NCI-H2227 treated with DMSO at 0.1 percent for 48 hours (cell line): ENCODE measurements around the gene WDR73.
"Not testable (repeated sequence)": the region's sequence is repeated elsewhere in the genome, so short reads cannot be mapped to it uniquely, and the experiment has no call there.

Experiments used
- DNase-seq: peaks from one replicate; lab custom pipeline; 2025; lab: John Stamatoyannopoulos, UW

The WDR73 gene

GRCh38 chr15:84653910-84654688, at the start of gene WDR73:
WDR73 (minus strand) TSS chr15:84654283; CDS start chr15:84654274, 9 bp downstream.
- peak; percentile 77 for DNase-seq

DNA sequence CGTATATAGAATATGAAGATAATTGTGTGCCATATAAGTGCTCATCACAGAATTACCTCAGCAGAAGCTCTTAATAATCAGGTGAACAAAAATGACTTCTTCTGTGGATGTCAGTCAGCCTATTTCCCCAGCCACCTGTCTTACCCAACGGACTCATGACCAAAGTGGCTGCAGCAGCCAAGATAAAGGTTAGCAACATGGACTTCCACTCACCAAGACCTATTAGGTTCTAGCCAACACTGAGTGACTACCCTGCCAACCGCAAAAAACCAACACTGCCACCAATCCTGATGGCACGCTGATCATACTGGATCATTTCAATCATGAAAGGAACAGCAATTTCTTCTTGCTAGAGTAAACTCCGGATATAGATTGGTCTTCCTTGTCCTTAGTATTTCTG, 49.7 kb upstream of the WDR73 start:
- no peak for DNase-seq

GRCh38 chr15:84702961-84703482, 48.9 kb upstream of the WDR73 start:
- DNase-seq = no peak

GRCh38 chr15:84699538-84700191, 45.6 kb upstream of the WDR73 start:
- DNase-seq = no peak

GRCh38 chr15:84697236-84697990, 43.3 kb upstream of the WDR73 start:
- DNase-seq = no peak

DNA sequence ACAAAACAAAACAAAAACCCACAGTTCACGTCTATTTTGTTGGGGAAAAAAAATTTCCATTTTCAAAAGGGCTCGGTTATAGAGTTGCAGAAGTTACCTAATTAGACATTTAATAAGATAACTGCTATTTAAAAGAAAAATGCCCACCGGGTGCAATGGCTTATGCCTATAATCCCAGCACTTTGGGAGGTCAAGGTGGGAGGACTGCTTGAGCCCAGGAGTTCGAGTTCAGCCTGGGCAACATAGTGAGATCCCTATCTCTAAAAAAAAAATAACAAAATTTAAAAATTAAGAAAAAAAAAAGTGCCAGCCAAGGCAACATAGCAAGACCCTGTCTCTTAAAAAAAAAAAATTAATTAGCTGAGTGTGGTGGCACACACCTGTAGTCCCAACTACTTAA, 42.7 kb upstream of the WDR73 start:
- no peak for DNase-seq

DNA sequence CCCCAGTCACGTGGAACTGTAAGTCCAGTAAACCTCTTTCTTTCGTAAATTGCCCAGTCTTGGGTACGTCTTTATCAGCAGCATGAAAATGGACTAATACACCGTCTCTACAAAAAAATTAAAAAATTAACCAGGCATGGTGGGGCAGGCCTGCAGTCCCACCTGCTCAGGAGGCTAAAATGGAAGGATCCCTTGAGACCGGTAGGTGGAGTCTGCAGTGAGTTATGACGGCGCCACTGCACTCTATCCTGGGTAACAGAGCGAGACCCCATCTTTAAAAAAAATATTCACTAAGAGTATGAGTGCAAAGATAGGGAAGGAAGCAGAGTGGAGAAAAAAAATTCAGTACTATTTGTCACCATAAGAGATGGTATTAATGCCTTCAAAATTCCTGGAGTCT, 36.3 kb upstream of the WDR73 start:
- DNase-seq = no peak

- no peak for DNase-seq
Measured at GRCh38 chr15:84689858-84690257, 35.8 kb upstream of the WDR73 start.

- not testable (repeated sequence) for DNase-seq
Measured at GRCh38 chr15:84686446-84686845, 32.4 kb upstream of the WDR73 start.

- DNase-seq = no peak
Measured at GRCh38 chr15:84685304-84685703, 31.2 kb upstream of the WDR73 start.

DNA sequence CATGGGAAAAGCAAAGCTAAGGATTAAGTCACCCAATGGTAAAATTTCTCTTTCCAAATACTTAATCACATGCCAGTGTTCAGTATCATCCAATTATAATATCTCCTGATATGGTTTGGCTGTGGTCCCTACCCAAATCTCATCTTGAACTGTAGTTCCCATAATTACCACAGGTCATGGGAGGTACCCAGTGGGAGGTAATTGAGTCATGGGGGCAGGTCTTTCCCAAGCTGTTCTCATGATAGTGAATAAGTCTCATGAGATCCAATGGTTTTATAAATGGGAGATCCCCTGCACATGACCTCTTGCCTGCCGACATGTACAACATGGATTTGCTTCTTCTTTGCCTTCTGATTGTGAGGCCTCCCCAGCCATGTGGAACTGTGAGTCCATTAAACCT, 30.0 kb upstream of the WDR73 start:
- no peak for DNase-seq

DNA sequence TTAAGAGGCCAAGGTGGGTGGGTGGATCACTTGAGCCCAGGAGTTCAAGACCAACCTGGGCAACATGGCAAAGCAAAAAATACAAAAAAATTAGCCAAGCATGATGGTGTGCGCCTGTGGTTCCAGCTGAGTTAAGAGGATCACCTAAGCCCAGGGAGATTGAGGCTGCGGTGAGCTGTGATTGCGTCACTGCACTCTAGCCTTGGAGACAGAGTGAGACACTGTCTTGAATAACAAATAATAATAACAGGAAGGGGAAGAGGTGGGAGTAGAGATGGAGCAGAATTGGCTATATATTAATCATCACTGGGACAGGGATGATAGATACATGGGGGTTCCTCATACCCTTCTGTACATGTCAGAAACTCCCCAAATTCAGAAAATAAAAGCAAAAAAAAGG, 27.7 kb upstream of the WDR73 start:
- no peak for DNase-seq

DNA sequence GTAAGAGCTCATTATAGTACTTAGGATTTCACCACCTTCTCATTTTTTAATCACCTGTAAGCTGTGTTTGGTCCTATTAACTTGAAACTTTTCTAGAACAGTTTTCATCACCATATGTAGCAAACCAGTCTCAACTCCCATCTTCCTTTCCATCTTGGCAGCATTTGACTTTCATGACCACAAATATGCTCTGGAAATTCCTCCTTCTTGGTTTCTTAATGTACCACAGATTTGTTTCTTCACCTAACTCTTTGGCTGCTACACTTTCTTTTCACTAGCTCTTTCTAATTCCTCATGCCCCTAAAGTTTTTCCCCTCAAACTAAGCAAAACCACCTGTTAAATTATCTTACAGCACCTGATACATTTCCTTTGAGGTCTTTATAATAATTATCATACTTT, 17.1 kb upstream of the WDR73 start:
- no peak for DNase-seq

- no peak for DNase-seq
Measured at GRCh38 chr15:84669726-84670125, 15.6 kb upstream of the WDR73 start.

DNA sequence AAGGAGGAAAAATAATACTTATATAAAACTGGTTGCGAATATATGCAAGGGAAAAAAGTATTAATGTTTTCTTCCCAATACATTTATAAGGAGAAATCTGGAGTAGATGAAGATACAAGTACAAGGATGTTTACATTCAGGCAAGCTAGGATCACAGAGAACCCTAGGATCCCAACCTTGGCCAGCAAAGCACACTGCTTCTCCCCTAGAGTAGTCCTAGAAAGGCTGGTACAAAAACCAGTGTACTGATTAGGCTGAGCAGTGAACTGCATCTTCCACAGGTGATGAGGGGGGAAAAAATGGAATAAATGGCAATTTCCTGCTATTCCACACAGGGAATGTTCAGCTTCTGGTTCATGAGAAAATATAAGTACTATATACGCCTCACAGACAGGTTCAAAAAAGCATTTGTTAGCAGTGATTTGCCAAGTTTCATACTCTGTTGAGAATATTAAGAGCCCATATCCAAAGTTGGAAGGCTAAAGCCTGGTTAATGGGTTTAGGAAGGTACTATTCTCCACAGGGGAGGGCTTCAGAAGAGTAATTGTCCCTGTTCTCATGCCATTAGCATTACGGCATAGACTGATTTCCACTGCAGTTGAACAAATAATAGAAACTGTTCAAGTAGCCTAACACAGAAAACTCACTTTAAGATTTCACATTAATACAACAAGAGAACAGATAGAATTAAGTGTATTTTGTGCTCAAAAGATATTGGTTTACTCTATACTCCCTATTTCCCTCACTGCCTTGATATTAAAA, 14.3 kb upstream of the WDR73 start:
- no peak for DNase-seq

DNA sequence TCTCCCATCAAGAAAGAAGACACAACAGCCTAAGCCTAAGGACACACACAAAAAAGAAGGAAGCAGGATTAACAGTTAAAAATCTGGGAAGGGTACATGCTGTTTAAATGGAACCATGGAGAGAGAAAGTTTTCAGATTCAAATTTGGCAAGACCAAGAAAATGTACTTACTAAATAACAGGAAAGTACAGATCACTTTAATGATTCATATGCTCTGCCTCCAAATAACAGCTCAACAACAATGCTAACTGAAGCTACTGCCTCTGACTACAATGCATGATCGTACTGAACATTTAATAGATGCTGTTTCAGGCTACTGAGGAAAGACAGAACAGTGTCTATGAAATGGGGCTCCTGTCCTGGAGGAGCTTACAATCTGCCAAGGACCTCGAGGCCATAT, 12.3 kb upstream of the WDR73 start:
- DNase-seq = no peak

- no peak for DNase-seq
Measured at GRCh38 chr15:84661001-84661400, 6.9 kb upstream of the WDR73 start.

DNA sequence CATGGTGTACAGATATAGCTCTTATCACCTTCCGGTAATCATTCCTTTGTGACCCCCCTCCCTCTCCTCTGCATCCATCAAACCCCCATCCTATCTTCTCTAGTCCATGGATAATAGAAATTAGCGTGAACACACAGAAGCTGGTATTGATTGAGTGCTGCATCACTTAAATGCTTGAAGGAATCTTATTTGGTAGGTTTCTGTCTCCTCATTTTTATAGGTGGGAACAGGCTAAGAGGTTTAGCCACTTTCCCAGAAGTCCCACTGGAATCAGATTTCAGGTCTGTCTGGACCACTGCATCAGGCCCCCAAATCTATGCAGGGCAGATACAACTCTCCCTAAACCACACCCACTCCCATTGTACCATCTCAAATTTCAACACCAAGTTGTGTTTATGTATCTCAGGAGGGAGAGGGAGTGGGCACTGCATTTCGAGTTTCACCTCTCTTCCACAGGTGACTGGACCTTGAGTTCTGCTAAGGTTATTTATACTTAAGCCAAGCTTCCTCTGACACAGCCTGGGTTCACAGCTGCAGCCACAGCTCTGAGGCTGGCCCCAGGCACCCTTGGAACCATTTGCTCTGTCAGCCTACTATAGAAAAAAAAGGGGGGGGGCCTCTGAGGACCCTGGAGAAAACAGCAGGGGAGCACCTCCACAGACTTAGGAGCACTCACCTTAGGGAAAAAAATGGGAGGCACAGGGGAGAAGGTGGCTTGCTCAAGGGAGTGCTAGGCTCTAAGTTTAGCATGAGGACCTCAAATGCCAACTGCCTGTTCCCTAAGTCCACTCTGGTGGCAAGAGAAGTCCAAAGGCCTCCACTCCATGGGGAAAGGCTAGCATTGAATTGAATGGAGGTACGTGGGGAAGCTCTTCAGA, 6.1 kb upstream of the WDR73 start:
- no peak for DNase-seq

GRCh38 chr15:84658788-84659411, 4.8 kb upstream of the WDR73 start:
- DNase-seq = no peak

DNA sequence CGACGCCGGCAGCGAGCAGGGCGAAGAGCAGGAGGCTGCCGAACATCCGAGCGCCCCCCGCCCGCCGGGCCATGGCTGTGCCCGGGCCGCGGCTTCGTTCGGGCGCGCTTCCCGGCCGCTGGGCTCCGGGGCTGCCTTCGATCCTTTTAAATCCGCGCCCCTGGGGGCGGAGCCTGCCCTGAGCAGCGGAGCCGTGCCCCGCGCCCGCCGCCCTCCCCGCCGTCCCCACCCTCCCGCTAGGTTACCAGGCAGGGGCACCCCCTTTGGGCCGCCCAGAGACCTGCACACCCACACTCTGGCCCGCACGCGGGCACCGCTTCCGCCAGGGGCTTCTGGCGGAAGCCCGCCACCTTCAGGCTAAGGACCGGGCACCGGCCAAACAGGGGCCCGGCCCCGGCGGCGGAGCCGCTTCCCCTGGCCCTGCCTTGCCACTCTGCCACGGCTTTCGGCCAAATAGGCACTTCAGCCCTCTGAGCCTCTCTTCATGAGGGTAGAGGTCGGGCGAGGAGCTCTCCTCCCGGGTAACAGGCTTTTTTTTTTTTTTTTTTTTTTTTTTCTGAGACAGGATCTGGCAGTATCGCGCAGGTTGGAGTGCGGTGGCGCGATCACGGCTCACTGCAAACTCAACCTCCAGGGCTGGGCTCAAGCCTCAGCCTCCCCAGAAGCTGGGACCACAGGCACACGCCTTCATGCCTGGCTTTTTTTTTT, 4.2 kb upstream of the WDR73 start, which contains the start of gene NMB:
NMB (minus strand) TSS at position 120 of the 708 bp plus-strand sequence; CDS start at position 73, 47 bp downstream.
- peak; percentile 40 for DNase-seq
